ENCODE measurements around the gene SEMA3E.

SEMA3E gene

DNA sequence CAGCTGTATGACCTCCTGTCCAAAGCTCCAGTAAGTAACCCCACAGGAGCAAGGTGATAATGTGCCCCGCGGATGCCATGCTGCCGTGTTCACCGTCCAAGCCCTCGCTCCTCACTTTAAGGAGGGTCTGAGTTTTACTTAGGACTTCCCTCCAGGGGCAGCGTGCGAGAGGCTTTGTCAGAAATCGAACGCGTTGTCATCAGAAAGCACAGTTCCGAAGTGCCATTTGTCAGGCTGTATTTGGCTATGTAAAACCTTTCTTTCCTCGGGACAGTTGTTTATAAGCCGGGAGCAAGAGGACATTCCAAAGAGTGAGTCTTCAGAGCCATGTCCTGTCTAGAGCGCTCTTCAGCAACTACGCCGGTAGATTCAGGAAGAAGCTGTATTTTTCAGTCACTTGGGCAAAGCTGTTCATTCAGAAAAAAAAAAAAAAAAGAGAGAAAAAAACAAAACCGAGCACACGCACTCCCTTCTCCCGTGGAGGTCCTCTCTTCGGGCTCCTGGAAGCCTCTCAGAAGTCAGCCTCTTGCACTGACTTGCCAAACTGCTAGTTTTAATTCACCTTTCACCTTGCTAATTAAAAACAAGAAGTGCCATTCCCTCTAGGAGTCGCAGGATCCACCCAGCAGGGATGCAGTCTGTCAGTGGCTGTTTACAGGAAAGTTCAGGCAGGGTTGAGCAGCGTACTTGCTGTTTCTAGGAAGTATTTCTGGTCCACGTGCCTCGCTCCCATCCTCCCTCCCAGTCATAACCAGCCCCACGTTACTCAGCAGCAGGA, at the start of gene SEMA3E:
TSS of gene SEMA3E (minus strand) at position 676 of the 778 bp plus-strand sequence.
- DNase-seq (ENCODE audit: low spot score): no peak
- TF ChIP-seq, protein P1, sequence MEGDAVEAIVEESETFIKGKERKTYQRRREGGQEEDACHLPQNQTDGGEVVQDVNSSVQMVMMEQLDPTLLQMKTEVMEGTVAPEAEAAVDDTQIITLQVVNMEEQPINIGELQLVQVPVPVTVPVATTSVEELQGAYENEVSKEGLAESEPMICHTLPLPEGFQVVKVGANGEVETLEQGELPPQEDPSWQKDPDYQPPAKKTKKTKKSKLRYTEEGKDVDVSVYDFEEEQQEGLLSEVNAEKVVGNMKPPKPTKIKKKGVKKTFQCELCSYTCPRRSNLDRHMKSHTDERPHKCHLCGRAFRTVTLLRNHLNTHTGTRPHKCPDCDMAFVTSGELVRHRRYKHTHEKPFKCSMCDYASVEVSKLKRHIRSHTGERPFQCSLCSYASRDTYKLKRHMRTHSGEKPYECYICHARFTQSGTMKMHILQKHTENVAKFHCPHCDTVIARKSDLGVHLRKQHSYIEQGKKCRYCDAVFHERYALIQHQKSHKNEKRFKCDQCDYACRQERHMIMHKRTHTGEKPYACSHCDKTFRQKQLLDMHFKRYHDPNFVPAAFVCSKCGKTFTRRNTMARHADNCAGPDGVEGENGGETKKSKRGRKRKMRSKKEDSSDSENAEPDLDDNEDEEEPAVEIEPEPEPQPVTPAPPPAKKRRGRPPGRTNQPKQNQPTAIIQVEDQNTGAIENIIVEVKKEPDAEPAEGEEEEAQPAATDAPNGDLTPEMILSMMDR (IDR thresholded peaks at IDR 0.05; ENCODE audit: extremely low read depth, missing control alignments): no peak

DNA sequence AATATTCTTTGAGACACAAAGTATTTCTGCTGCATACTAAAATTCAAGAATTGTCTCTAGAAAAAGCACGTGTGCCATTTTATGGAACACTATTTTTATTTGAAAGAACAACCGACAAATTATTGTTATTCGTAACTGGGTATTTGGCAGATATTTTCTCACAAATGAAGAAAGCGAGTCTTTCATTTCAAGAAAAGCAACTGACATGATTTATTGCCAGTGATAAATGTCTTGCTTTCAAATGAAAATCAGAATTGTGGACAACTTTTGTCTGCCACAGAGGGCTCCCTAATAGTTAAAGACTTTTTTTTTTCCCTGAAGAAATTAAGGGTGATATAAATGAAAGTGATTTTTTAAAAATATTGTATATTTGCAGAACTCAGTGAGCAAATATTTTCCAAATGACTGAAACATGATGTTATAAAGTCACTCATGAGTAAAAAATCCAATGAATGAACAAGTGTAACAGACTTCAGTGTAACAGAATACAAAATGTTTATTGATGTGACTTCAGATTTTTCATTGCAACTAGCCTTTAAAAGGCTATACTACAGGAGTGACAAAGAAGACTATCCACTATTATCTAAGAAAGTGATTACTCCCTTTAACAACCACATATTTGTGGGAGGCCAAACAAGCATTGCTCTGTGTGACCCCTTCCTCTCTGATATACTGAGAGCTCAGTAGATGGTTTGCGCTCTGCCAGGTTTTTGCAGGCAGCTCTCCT, 49.0 kb upstream of the SEMA3E start:
- TF ChIP-seq, protein P1 (IDR thresholded peaks at IDR 0.05; ENCODE audit: extremely low read depth, missing control alignments): no peak
- DNase-seq (ENCODE audit: low spot score): no peak

DNA sequence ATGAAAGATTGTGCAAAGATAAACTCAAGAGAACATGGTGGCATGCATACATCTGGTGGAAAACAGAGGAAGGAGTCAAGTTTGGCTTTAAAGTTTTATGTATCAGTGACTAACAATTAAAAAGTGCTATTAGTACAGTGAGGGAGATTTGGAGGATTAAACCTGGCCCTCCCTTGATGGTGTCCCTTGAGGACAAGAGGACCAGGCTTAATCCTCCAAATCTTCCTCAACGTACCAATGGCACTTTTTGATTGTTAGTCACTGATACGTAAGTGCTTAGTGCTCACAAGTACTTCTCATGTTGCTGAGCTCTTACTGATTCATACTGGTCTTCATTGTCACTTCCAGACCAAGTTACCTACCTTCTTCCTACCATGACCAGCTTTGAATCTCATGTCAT, 47.2 kb upstream of the SEMA3E start:
- DNase-seq (ENCODE audit: low spot score): no peak
- TF ChIP-seq, protein P1 (IDR thresholded peaks at IDR 0.05; ENCODE audit: extremely low read depth, missing control alignments): no peak

DNA sequence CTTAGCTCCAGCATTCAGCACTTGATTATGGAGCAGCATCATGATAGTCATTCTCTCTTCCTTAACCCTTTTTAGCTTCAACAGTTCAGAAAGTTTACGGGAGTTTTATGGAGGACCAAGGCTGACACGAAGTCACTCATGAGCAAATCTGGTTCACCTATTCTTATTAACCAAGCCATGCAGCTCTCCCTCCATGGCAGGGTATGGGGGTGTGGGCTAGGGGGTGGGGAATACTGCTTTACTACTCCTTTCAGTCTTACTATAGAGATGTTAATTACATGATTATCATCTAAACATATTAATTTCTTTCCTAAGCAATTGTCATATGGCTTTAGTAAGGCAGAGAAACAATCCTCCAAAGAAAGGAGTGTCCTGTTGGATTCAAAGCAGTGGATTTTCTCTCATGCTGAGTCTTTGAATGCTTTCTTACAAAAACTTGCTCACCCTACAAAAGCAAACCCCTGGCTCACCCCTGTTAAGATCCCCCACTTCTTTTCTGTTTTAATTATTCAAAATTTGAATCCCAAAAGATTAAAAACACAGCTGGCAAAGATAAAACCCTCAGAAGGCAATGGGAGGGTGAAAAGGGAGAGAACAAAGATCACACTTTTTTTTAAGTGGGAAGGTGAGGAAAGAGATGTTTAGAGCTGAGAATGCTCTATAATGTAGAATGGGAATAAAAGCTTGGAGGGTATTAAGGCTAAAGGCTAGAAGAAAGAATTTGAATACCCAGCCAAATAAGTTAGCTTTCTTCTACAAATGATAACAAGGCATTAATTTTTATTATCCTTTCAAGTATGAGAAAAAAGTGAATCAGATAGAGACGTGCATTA, 46.4 kb upstream of the SEMA3E start:
- TF ChIP-seq, protein P1 (IDR thresholded peaks at IDR 0.05; ENCODE audit: extremely low read depth, missing control alignments): no peak
- no peak for DNase-seq (ENCODE audit: low spot score)

DNA sequence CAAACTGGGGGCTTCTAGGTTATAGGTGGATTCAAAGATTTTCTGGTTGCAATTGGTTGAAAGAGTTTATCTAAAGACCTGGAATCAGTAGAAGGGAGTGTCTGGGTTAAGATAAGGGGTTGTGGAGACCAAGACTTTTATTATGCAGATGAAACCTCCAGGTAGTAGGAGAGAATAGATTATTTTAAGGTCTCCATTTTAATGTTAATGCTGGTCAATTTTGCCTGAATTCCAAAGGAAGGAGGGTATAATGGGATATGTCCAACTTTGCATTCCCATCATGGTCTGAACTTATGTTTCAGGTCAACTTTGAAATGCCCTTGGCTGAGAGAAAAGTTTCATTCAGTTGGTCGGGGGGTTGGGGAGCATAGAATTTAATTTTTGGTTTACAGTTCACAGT, 44.3 kb upstream of the SEMA3E start:
- DNase-seq (ENCODE audit: low spot score): no peak
- TF ChIP-seq, protein P1 (IDR thresholded peaks at IDR 0.05; ENCODE audit: extremely low read depth, missing control alignments): no peak

DNA sequence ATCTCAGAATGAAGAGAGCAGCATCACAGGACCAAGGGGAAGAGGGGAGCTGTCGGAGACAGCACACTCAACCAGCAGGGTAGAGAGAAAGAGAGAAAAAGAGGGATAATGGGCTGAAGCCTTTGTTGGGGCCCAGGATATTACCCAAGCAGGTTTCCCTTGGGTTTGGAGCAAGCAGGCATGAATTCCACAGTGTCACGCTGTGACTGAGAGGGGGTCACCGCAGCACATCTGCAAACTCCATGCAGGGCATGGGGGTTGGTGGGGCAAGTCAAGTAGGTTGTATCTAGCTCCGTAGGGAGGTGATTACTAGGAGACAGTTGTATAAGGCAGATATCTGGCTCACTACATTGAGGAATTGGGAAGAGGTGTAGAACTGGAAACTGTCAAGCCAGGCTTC, 42.2 kb upstream of the SEMA3E start:
- no peak for DNase-seq (ENCODE audit: low spot score)
- TF ChIP-seq, protein P1 (IDR thresholded peaks at IDR 0.05; ENCODE audit: extremely low read depth, missing control alignments): no peak

All from GM20000 (cell line).